HL-60 (cell line): ENCODE measurements around the gene PACRG.

Experiments used
- DNase-seq, 2 experiments: peaks; one replicate each; pipeline ENCODE4 v3.0.0-alpha.2; 2010 to 2020; ENCODE audit warnings: low read depth in 1 of 2, low spot score in 1 of 2
- H3K27ac ChIP-seq: fragments of 250-450 bp; sonication (Bioruptor Pico); replicated peaks from 2 replicates; pipeline ENCODE4 v1.5.1; 2020; ENCODE audit warnings: mild to moderate bottlenecking, moderate library complexity
- H3K27me3 ChIP-seq: fragments of 250-450 bp; sonication (Bioruptor Pico); 2 replicates; pipeline ENCODE4 v1.5.1; 2021; ENCODE audit warnings: mild to moderate bottlenecking, moderate library complexity; ENCODE audit not compliant: insufficient read depth, poor library complexity, severe bottlenecking
- H3K4me3 ChIP-seq: replicated peaks from 2 replicates; pipeline ENCODE4 v1.5.1; 2011; ENCODE audit warnings: mild to moderate bottlenecking, control low read depth, low read length; ENCODE audit not compliant: insufficient read depth
- GABPA ChIP-seq: IDR thresholded peaks from 2 replicates; pipeline ENCODE4 v1.6.1; 2012; ENCODE audit warnings: low read depth
- POLR2AphosphoS5 ChIP-seq: IDR thresholded peaks from 2 replicates; pipeline ENCODE4 v1.6.1; 2012; ENCODE audit warnings: low read depth
- REST ChIP-seq: IDR thresholded peaks from 2 replicates; pipeline ENCODE4 v1.6.1; 2012; ENCODE audit warnings: low read depth; ENCODE audit not compliant: insufficient replicate concordance
- SPI1 ChIP-seq: IDR thresholded peaks from 2 replicates; pipeline ENCODE4 v1.6.1; 2012; ENCODE audit warnings: low read depth, mild to moderate bottlenecking, borderline replicate concordance
- TF ChIP-seq, protein P1 (sequence below): IDR thresholded peaks from one replicate; pipeline ENCODE4 v1.5.1; 2011; ENCODE audit warnings: low read length, control low read depth, inconsistent platforms; ENCODE audit not compliant: insufficient read depth

The PACRG gene

GRCh38 chr6:163229050-163229449, 501.3 kb downstream of the PACRG start:
- DNase-seq, result no peak
- no peak overlapping the region for H3K27ac ChIP-seq
- no peak overlapping the region for H3K4me3 ChIP-seq
- no peak for TF ChIP-seq GABPA
- no peak for TF ChIP-seq REST
- TF ChIP-seq POLR2AphosphoS5, result no peak
- TF ChIP-seq, protein P1, sequence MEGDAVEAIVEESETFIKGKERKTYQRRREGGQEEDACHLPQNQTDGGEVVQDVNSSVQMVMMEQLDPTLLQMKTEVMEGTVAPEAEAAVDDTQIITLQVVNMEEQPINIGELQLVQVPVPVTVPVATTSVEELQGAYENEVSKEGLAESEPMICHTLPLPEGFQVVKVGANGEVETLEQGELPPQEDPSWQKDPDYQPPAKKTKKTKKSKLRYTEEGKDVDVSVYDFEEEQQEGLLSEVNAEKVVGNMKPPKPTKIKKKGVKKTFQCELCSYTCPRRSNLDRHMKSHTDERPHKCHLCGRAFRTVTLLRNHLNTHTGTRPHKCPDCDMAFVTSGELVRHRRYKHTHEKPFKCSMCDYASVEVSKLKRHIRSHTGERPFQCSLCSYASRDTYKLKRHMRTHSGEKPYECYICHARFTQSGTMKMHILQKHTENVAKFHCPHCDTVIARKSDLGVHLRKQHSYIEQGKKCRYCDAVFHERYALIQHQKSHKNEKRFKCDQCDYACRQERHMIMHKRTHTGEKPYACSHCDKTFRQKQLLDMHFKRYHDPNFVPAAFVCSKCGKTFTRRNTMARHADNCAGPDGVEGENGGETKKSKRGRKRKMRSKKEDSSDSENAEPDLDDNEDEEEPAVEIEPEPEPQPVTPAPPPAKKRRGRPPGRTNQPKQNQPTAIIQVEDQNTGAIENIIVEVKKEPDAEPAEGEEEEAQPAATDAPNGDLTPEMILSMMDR, result no peak
- no peak for TF ChIP-seq SPI1
- H3K27me3 ChIP-seq, result no peaks in the 10 kb centered on the region

DNA sequence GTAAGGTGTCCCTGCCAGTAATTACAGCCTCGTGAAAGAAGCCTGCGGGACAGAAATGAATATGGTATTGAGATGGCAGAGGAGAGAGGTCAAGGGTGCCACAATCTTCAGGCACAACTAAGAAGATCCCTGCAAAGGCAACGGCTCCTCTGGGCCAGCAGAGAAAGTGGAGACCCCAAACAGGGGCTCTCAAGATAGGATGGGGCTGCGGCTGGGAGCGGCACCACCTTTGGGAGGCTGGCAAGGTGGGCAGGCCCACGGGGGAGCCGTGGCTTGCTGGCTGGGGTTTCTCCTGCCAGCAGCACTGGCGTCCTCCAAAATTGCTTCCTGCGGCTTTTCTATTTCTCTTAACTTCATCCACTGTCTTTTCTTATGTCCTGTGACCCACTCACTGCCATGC, 503.1 kb downstream of the PACRG start:
- no peak for DNase-seq
- H3K4me3 ChIP-seq, result no peak overlapping the region
- TF ChIP-seq, protein P1, result no peak
- TF ChIP-seq REST (no peak), SPI1 (no peak), POLR2AphosphoS5 (no peak), GABPA (no peak)
- no peak overlapping the region for H3K27ac ChIP-seq
- no peaks in the 10 kb centered on the region for H3K27me3 ChIP-seq

DNA sequence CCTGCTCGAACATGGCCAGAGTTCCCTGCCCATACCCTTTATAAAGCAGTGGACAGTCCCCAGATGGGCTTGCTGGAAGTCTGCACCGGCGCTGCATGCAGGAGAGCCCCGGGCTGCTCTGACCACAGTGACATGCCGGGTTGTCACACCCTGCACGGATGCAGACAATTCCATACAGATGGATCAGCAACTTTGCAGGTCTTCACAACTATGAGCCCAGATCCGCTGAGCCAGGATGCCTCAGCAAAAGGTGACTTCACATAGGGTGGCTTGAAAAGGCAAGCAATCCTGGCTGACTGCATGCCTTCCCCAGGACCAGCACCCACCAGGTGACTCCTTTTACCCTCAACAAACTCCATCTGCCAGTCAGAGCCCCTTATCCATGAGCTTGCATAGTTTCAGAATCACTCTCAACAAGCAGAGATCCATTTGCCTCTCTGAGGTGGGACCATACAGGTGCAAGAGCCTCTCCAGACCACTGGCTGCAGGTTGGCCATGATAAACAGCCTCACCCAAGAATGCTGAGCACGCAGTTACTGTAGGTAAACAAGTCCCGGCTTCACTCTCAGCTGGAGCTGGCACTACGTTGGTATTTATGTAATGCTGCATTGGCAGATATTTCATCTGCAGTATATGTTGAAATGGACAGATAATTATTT, 503.7 kb downstream of the PACRG start:
- TF ChIP-seq POLR2AphosphoS5 (no peak), REST (no peak), SPI1 (no peak), GABPA (no peak)
- TF ChIP-seq, protein P1, result no peak
- Histone ChIP-seq H3K27ac (no peak overlapping the region), H3K4me3 (no peak overlapping the region), H3K27me3 (no peaks in the 10 kb centered on the region)
- DNase-seq, result no peak
